Heart right ventricle (tissue), 16 donors: ENCODE measurements around the gene TENM4. TPM values are rescaled to one million over a fixed set of nuclear protein-coding genes. Genes with fewer than 3 reads are reported as not detected.
A peak's percentile ranks its signal among the peaks of the same experiment; 100 is the strongest.

ENCODE experiments used
- ATAC-seq, 8 donors: fragments of 200-7000 bp; cut with Tn5 transposase; one replicate each; pipeline ENCODE4 v1.9.1; 2020; ENCODE audit warnings: mild to moderate bottlenecking in 8 of 8, moderate library complexity in 8 of 8, moderate number of reproducible peaks in 1 of 8
- DNase-seq, 2 donors: peaks; one replicate each; pipeline ENCODE4 v3.0.0-alpha.2; 2020
- H3K27ac ChIP-seq, 10 donors: fragments of 200-600 bp; sonication (generic) in 2 of 10; one replicate each; pipeline versions ENCODE4 v1.5.0 to v1.8.0; 2020 to 2022; ENCODE audit warnings: mild to moderate bottlenecking in 3 of 10
- H3K27me3 ChIP-seq, 7 donors: fragments of 200-600 bp; one replicate each; pipeline ENCODE4 v1.8.0; 2021 to 2022; ENCODE audit warnings: mild to moderate bottlenecking in 2 of 7
- H3K36me3 ChIP-seq, 9 donors: fragments of 200-600 bp; sonication (generic) in 1 of 9; one replicate each; pipeline versions ENCODE4 v1.5.0 to v1.8.0; 2020 to 2022; ENCODE audit warnings: mild to moderate bottlenecking in 2 of 9
- H3K4me1 ChIP-seq, 9 donors: fragments of 200-600 bp; sonication (generic) in 1 of 9; one replicate each; pipeline versions ENCODE4 v1.5.0 to v1.8.0; 2020 to 2022; ENCODE audit warnings: mild to moderate bottlenecking in 4 of 9
- H3K4me3 ChIP-seq, 10 donors: fragments of 200-600 bp; sonication (generic) in 2 of 10; one replicate each; pipeline versions ENCODE4 v1.5.0 to v1.8.0; 2020 to 2022; ENCODE audit warnings: mild to moderate bottlenecking in 7 of 10, moderate library complexity in 2 of 10
- H3K9me3 ChIP-seq, 11 donors: fragments of 200-600 bp in 10 of 11; sonication (generic) in 2 of 11; one replicate each; pipeline versions ENCODE4 v1.5.0 to v1.8.0; 2013 to 2022; ENCODE audit warnings: mild to moderate bottlenecking in 2 of 11, control low read depth in 1 of 11, moderate library complexity in 1 of 11
- WGBS, 2 donors: extraction: QIAGEN DNeasy Blood & Tissue Kit; methylation state at CpG; one replicate each; pipeline ENCODE4 v1.1.7; 2013; ENCODE audit warnings: inconsistent platforms in 1 of 2; 5-methylcytosine and 5-hydroxymethylcytosine counted together
- intact Hi-C, 10 donors: fragments of 100-400 bp; cut with DNase I; formaldehyde crosslinking; loops; one replicate each; pipeline versions ENCODE4 v1.11.1 to v1.14.2; 2022
- polyA plus RNA-seq, 2 donors: library from polyadenylated mRNA; stranded (reverse); fragments of 200-250 nt; gene quantifications; one replicate each; pipeline ENCODE4 v1.2.3, GENCODE V29; 2013
- total RNA-seq, 10 donors: library from RNA; stranded (reverse); fragmentation: NEBNext Ultra II Directional in 3 of 10; extraction: Animal tissue kit (Norgen Biotek cat#: 25700) in 3 of 10; gene quantifications; one replicate each; pipeline versions ENCODE4 v1.2.1 to v1.2.4, GENCODE V29; 2021 to 2023
- TF ChIP-seq, protein P1 (sequence below), 9 donors: fragments of 200-600 bp; sonication (generic) in 2 of 9; IDR thresholded peaks; one replicate each; pipeline versions ENCODE4 v1.5.0 to v1.8.0; 2021 to 2022; ENCODE audit warnings: antibody characterized with exemption in 9 of 9, mild to moderate bottlenecking in 5 of 9, moderate library complexity in 1 of 9
- donor health status: Arrhythmogenic right ventricular cardiomyopathy.
- donor health status: ischemic (EF 13 %, LVEDD 7.1; RV severe dilation, severe dysfunction).
- donor health status: healthy with polysubstance abuse.
- donor health status: DM: no; HTN: yes; CAD: no.
- donor health status: DM: no; HTN: no; CAD: no.
- donor health status: ischemic (EF 25% LVEDD 6.9; RV normal size, moderate dysfunction).
- donor health status: ischemic (EF 25% LVEDD 5.7; RV mildly dilated, moderate dysfunction).
- donor health status: healthy.
- donor health status: DM: yes; HTN: yes; CAD: no.
- donor health status: Ischemic cardiomyopathy.
- donor health status: ischemic (EF 35%, LVEDD 5.7; RV mildly dilated, moderate dysfunction).
- donor health status: nonischemic (EF 11% LVEDD 7.7; RV severe dilation, severe dysfunction).
- donor health status: DM: yes; HTN: yes; CAD: no.
- donor health status: PGD.
- donor health status: ischemic (EF 29% LVEDD 5.4; RV normal size, mild dysfunction).
- donor health status: nonischemic (EF 23%, LVEDD 6.1; RV moderate dilation, normal function).

TENM4 gene
- total and polyA plus RNA-seq, 12 donors: 0.10 to 3.6 (median 0.91) TPM

- intact Hi-C loops: no loop called here
- DNase-seq (no peak), ATAC-seq (no peak)
- Histone ChIP-seq H3K4me1 (peaks cover 0 to 6% (median 0%) of the 10 kb centered on the region in 9 donors), H3K27ac (no peak overlapping the region), H3K4me3 (no peak overlapping the region), H3K36me3 (no peaks in the 10 kb centered on the region), H3K9me3 (no peaks in the 10 kb centered on the region), H3K27me3 (no peaks in the 10 kb centered on the region)
- WGBS, 2 donors: 96 to 97% methylated on average over 4 of the region's 4 CpGs
- TF ChIP-seq, protein P1, sequence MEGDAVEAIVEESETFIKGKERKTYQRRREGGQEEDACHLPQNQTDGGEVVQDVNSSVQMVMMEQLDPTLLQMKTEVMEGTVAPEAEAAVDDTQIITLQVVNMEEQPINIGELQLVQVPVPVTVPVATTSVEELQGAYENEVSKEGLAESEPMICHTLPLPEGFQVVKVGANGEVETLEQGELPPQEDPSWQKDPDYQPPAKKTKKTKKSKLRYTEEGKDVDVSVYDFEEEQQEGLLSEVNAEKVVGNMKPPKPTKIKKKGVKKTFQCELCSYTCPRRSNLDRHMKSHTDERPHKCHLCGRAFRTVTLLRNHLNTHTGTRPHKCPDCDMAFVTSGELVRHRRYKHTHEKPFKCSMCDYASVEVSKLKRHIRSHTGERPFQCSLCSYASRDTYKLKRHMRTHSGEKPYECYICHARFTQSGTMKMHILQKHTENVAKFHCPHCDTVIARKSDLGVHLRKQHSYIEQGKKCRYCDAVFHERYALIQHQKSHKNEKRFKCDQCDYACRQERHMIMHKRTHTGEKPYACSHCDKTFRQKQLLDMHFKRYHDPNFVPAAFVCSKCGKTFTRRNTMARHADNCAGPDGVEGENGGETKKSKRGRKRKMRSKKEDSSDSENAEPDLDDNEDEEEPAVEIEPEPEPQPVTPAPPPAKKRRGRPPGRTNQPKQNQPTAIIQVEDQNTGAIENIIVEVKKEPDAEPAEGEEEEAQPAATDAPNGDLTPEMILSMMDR (IDR thresholded peaks at IDR 0.05): peak in 4 of 9 donors; percentile 24 to 44 (median 34)
Observed at GRCh38 chr11:79259800-79260199, 181.0 kb downstream of the TENM4 start.

GRCh38 chr11:79258576-79258975 is 182.3 kb downstream of the TENM4 start:
- TF ChIP-seq, protein P1 (IDR thresholded peaks at IDR 0.05): no peak
- Histone ChIP-seq H3K27me3 (no peaks in the 10 kb centered on the region), H3K27ac (no peak overlapping the region), H3K4me1 (peaks cover 0 to 6% (median 0%) of the 10 kb centered on the region in 9 donors), H3K9me3 (no peaks in the 10 kb centered on the region), H3K4me3 (no peak overlapping the region), H3K36me3 (no peaks in the 10 kb centered on the region)
- DNase-seq: no peak
- ATAC-seq: no peak
- intact Hi-C loops: no loop called here
- 81 to 87% methylated on average over 4 of the region's 4 CpGs for WGBS, 2 donors

DNA sequence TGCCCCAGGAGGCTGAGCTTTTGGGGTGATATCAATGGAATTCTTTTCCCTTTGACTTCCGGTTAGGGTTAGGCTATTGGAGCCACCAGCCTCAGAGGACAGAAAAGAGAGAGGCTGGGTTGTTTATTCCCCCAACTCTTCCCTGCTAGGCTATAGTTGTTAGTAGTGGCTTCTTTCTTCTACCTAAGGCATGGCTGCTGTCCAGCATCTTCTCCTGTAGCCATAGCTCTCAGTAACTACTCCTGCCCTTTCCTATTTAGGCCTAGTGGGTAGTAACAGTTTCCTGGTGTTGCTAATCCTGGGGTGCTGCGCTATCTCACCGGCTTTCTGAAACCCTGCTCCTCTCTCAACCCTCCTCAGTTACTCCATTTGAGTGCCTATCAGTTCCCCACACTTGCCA is 184.9 kb downstream of the TENM4 start:
- Histone ChIP-seq H3K9me3 (no peaks in the 10 kb centered on the region), H3K36me3 (no peaks in the 10 kb centered on the region), H3K27ac (no peak overlapping the region), H3K27me3 (no peaks in the 10 kb centered on the region), H3K4me1 (no peaks in the 10 kb centered on the region), H3K4me3 (no peak overlapping the region)
- TF ChIP-seq, protein P1 (IDR thresholded peaks at IDR 0.05): no peak
- DNase-seq: no peak
- ATAC-seq: no peak
- intact Hi-C loops: no loop called here
- WGBS, 2 donors: 95% methylated on average over 3 of the region's 3 CpGs

DNA sequence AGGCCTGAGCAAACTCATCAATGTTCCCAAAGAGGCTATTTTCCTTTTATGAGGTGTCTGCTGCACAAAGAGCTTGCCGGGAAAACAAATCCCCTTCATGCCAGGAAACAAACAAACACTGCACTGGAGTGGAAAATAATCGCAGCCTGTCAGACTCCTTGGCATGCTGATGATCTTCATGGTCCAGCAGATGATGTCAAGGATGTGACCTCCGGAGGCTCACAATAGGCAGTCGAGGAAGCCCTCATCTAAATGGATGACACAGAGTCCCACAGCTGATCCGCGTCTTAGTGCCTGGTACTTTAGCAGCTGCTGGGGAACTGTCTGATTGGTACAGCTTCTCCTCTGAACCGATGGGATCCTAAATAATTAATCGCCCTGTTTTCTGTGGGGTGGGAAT is 187.6 kb downstream of the TENM4 start:
- Histone ChIP-seq H3K36me3 (no peaks in the 10 kb centered on the region), H3K4me1 (no peaks in the 10 kb centered on the region), H3K27ac (no peak overlapping the region), H3K4me3 (no peak overlapping the region), H3K9me3 (no peaks in the 10 kb centered on the region), H3K27me3 (no peaks in the 10 kb centered on the region)
- TF ChIP-seq, protein P1 (IDR thresholded peaks at IDR 0.05): no peak
- intact Hi-C loops: no loop called here
- peak in 2 of 8 donors; percentile 25 to 41 for ATAC-seq
- WGBS, 2 donors: 51 to 54% methylated on average over 8 of the region's 8 CpGs
- no peak for DNase-seq
